ENCODE results near the gene LDLRAD4.

GRCh38 chr18:13461469-13461868, 242.9 kb downstream of the LDLRAD4 start:
- TF ChIP-seq EZH2 (IDR thresholded peaks at IDR 0.05) (no peak), POLR2AphosphoS5 (IDR thresholded peaks at IDR 0.05; ENCODE audit: borderline replicate concordance, low read depth, low read length) (no peak)

Measured in SK-N-MC (cell line).